RWPE2 (cell line): ENCODE data around the gene SLC12A7.
A peak's percentile ranks its signal among the peaks of the same experiment; 100 is the strongest.

Experiments used
- ATAC-seq: fragments of 200-7000 bp; cut with Tn5 transposase; 3 replicates; pipeline ENCODE4 v1.9.1; 2021; ENCODE audit warnings: low read depth
- DNase-seq: peaks from one replicate; pipeline ENCODE4 v3.0.0-alpha.2; 2020; ENCODE audit warnings: low spot score
- H3K27ac ChIP-seq: fragments of 450-650 bp; 2 replicates; pipeline ENCODE4 v1.5.1; 2017; ENCODE audit warnings: mild to moderate bottlenecking; ENCODE audit not compliant: poor library complexity, severe bottlenecking
- H3K27me3 ChIP-seq: fragments of 250-450 bp; sonication (Bioruptor Pico); 2 replicates; pipeline ENCODE4 v1.5.1; 2021; ENCODE audit warnings: mild to moderate bottlenecking, moderate library complexity; ENCODE audit not compliant: insufficient read depth, poor library complexity, severe bottlenecking
- H3K36me3 ChIP-seq: fragments of 250-450 bp; sonication (Bioruptor Pico); 2 replicates; pipeline ENCODE4 v1.5.1; 2020; ENCODE audit warnings: low read depth, mild to moderate bottlenecking, moderate library complexity
- H3K4me1 ChIP-seq: fragments of 250-450 bp; sonication (Bioruptor Pico); 2 replicates; pipeline ENCODE4 v1.5.1; 2021; ENCODE audit warnings: mild to moderate bottlenecking, moderate library complexity; ENCODE audit not compliant: insufficient read depth, poor library complexity, severe bottlenecking
- H3K4me3 ChIP-seq: fragments of 250-450 bp; sonication (Bioruptor Pico); 2 replicates; pipeline ENCODE4 v1.5.1; 2021; ENCODE audit warnings: mild to moderate bottlenecking, moderate library complexity; ENCODE audit not compliant: severe bottlenecking
- H3K9me3 ChIP-seq: fragments of 250-450 bp; sonication (Bioruptor Pico); 2 replicates; pipeline ENCODE4 v1.5.1; 2021; ENCODE audit warnings: mild to moderate bottlenecking, moderate library complexity; ENCODE audit not compliant: severe bottlenecking
- TF ChIP-seq, protein P1 (sequence below): fragments of 450-650 bp; IDR thresholded peaks from one replicate; pipeline ENCODE4 v1.5.1; 2017; ENCODE audit warnings: mild to moderate bottlenecking, moderate library complexity; ENCODE audit not compliant: poor library complexity, severe bottlenecking

SLC12A7 gene

GRCh38 chr5:1155191-1156032 is 43.5 kb upstream of the SLC12A7 start:
- H3K27me3 ChIP-seq = peaks cover 52% of the 10 kb centered on the region
- DNase-seq = peak; percentile 65
- H3K4me1 ChIP-seq = no peaks in the 10 kb centered on the region
- peaks cover 6% of the 10 kb centered on the region for H3K9me3 ChIP-seq
- no peak for ATAC-seq
- TF ChIP-seq, protein P1, sequence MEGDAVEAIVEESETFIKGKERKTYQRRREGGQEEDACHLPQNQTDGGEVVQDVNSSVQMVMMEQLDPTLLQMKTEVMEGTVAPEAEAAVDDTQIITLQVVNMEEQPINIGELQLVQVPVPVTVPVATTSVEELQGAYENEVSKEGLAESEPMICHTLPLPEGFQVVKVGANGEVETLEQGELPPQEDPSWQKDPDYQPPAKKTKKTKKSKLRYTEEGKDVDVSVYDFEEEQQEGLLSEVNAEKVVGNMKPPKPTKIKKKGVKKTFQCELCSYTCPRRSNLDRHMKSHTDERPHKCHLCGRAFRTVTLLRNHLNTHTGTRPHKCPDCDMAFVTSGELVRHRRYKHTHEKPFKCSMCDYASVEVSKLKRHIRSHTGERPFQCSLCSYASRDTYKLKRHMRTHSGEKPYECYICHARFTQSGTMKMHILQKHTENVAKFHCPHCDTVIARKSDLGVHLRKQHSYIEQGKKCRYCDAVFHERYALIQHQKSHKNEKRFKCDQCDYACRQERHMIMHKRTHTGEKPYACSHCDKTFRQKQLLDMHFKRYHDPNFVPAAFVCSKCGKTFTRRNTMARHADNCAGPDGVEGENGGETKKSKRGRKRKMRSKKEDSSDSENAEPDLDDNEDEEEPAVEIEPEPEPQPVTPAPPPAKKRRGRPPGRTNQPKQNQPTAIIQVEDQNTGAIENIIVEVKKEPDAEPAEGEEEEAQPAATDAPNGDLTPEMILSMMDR = no peak
- no peak overlapping the region for H3K4me3 ChIP-seq
- H3K27ac ChIP-seq = no peak overlapping the region
- no peaks in the 10 kb centered on the region for H3K36me3 ChIP-seq

GRCh38 chr5:1153428-1153827 is 41.6 kb upstream of the SLC12A7 start:
- no peak overlapping the region for H3K4me3 ChIP-seq
- H3K9me3 ChIP-seq = peaks cover 6% of the 10 kb centered on the region
- no peak overlapping the region for H3K27ac ChIP-seq
- ATAC-seq (peak; percentile 20; the same call in 1 of the 3 replicates), DNase-seq (no peak)
- no peaks in the 10 kb centered on the region for H3K4me1 ChIP-seq
- no peaks in the 10 kb centered on the region for H3K36me3 ChIP-seq
- TF ChIP-seq, protein P1 = no peak
- H3K27me3 ChIP-seq = peaks cover 56% of the 10 kb centered on the region

- Histone ChIP-seq H3K36me3 (no peaks in the 10 kb centered on the region), H3K4me3 (no peak overlapping the region), H3K9me3 (peaks cover 6% of the 10 kb centered on the region), H3K27me3 (peaks cover 56% of the 10 kb centered on the region), H3K27ac (no peak overlapping the region), H3K4me1 (no peaks in the 10 kb centered on the region)
- DNase-seq = no peak
- TF ChIP-seq, protein P1 = no peak
- peak; percentile 20; the same call in 2 of the 3 replicates for ATAC-seq
Measured at GRCh38 chr5:1152771-1153282, 41.0 kb upstream of the SLC12A7 start.

- no peaks in the 10 kb centered on the region for H3K36me3 ChIP-seq
- no peak for DNase-seq
- H3K4me1 ChIP-seq = no peaks in the 10 kb centered on the region
- no peak for ATAC-seq
- no peak overlapping the region for H3K27ac ChIP-seq
- TF ChIP-seq, protein P1 = no peak
- no peak overlapping the region for H3K4me3 ChIP-seq
- peaks cover 56% of the 10 kb centered on the region for H3K27me3 ChIP-seq
- H3K9me3 ChIP-seq = peaks cover 6% of the 10 kb centered on the region
Measured at GRCh38 chr5:1152156-1152555, 40.3 kb upstream of the SLC12A7 start.

- H3K27me3 ChIP-seq = peaks cover 50% of the 10 kb centered on the region
- ATAC-seq (no peak), DNase-seq (no peak)
- TF ChIP-seq, protein P1 = no peak
- H3K27ac ChIP-seq = no peak overlapping the region
- H3K36me3 ChIP-seq = no peaks in the 10 kb centered on the region
- peaks cover 2% of the 10 kb centered on the region for H3K9me3 ChIP-seq
- H3K4me1 ChIP-seq = no peaks in the 10 kb centered on the region
- H3K4me3 ChIP-seq = no peak overlapping the region
Measured at GRCh38 chr5:1151316-1151715, 39.5 kb upstream of the SLC12A7 start.
